Ascending aorta (tissue), 2 donors: ENCODE data around the gene HPN. TPM values are rescaled to one million over a fixed set of nuclear protein-coding genes. Genes with fewer than 3 reads are reported as not detected.

Experiments
- DNase-seq, 2 donors: peaks; one replicate each; pipeline ENCODE4 v3.0.0-alpha.2; 2019; ENCODE audit warnings: low spot score in 2 of 2
- H3K27ac ChIP-seq, 2 donors: fragments of 200-600 bp; sonication (generic); one replicate each; pipeline ENCODE4 v1.5.1; 2016 to 2017; ENCODE audit warnings: mild to moderate bottlenecking in 1 of 2
- H3K27me3 ChIP-seq: fragments of 200-600 bp; sonication (generic); one replicate; pipeline ENCODE4 v1.5.1; 2017
- H3K36me3 ChIP-seq, 2 donors: fragments of 200-600 bp; sonication (generic); one replicate each; pipeline ENCODE4 v1.5.1; 2016
- H3K4me1 ChIP-seq, 2 donors: fragments of 200-600 bp; sonication (generic); one replicate each; pipeline ENCODE4 v1.5.1; 2016 to 2017; ENCODE audit warnings: mild to moderate bottlenecking in 1 of 2
- H3K4me3 ChIP-seq, 2 donors: fragments of 200-600 bp; sonication (generic); one replicate each; pipeline ENCODE4 v1.5.1; 2016 to 2017; ENCODE audit warnings: mild to moderate bottlenecking in 1 of 2
- H3K9me3 ChIP-seq, 2 donors: fragments of 200-600 bp; sonication (generic); one replicate each; pipeline ENCODE4 v1.5.1; 2016
- CTCF ChIP-seq, 3 experiments: fragments of 200-600 bp in 2 of 3; fragments of 450-650 bp in 1 of 3; sonication (generic) in 2 of 3; IDR thresholded peaks; one replicate each; pipeline ENCODE4 v1.5.1; 2016 to 2019; ENCODE audit warnings: antibody characterized with exemption in 3 of 3, mild to moderate bottlenecking in 1 of 3, moderate library complexity in 1 of 3
- intact Hi-C: fragments of 100-400 bp; cut with DNase I; formaldehyde crosslinking; loops from one replicate; pipeline ENCODE4 v1.15.1; 2023
- total RNA-seq: library from RNA; depleted of rRNA; stranded (reverse); fragments of >200 nt; gene quantifications from one replicate; pipeline ENCODE4 v1.1.0, GENCODE V29; 2016

The HPN gene
- total RNA-seq, 1 donor from 2014 or later: 0.85 TPM

- Histone ChIP-seq H3K4me3 (no peak overlapping the region), H3K9me3 (no peaks in the 10 kb centered on the region), H3K27me3 (no peaks in the 10 kb centered on the region), H3K27ac (no peak overlapping the region), H3K36me3 (peaks cover 78 to 90% of the 10 kb centered on the region in 2 donors), H3K4me1 (peaks cover 0 to 4% of the 10 kb centered on the region in 2 donors)
- no peak for DNase-seq
- intact Hi-C loops: no loop called here
- TF ChIP-seq CTCF (IDR thresholded peaks at IDR 0.05): no peak
Measured at GRCh38 chr19:35017507-35017906, 24.0 kb upstream of the HPN start.

- intact Hi-C loops: no loop called here
- no peaks in the 10 kb centered on the region for H3K9me3 ChIP-seq
- H3K4me1 ChIP-seq: no peaks in the 10 kb centered on the region
- no peak overlapping the region for H3K4me3 ChIP-seq
- no peak for TF ChIP-seq CTCF (IDR thresholded peaks at IDR 0.05)
- no peaks in the 10 kb centered on the region for H3K27me3 ChIP-seq
- H3K36me3 ChIP-seq: peaks cover 87 to 99% of the 10 kb centered on the region in 2 donors
- DNase-seq: no peak
- H3K27ac ChIP-seq: no peak overlapping the region
Measured at GRCh38 chr19:35018379-35018778, 23.1 kb upstream of the HPN start.

GRCh38 chr19:35019144-35019543 lies 22.4 kb upstream of the HPN start:
- H3K36me3 ChIP-seq: peaks cover 93 to 100% of the 10 kb centered on the region in 2 donors
- TF ChIP-seq CTCF (IDR thresholded peaks at IDR 0.05): no peak
- no peak for DNase-seq
- H3K27ac ChIP-seq: no peak overlapping the region
- intact Hi-C loops: no loop called here
- H3K9me3 ChIP-seq: no peaks in the 10 kb centered on the region
- no peaks in the 10 kb centered on the region for H3K27me3 ChIP-seq
- no peak overlapping the region for H3K4me3 ChIP-seq
- no peaks in the 10 kb centered on the region for H3K4me1 ChIP-seq

- no peaks in the 10 kb centered on the region for H3K4me1 ChIP-seq
- no peaks in the 10 kb centered on the region for H3K9me3 ChIP-seq
- H3K36me3 ChIP-seq: peaks cover 95 to 98% of the 10 kb centered on the region in 2 donors
- no peak overlapping the region for H3K4me3 ChIP-seq
- intact Hi-C loops: no loop called here
- TF ChIP-seq CTCF (IDR thresholded peaks at IDR 0.05): no peak
- H3K27me3 ChIP-seq: no peaks in the 10 kb centered on the region
- DNase-seq: no peak
- no peak overlapping the region for H3K27ac ChIP-seq
Measured at GRCh38 chr19:35021016-35021415, 20.5 kb upstream of the HPN start.

- no peaks in the 10 kb centered on the region for H3K27me3 ChIP-seq
- peaks cover 95 to 98% of the 10 kb centered on the region in 2 donors for H3K36me3 ChIP-seq
- TF ChIP-seq CTCF (IDR thresholded peaks at IDR 0.05): no peak
- H3K9me3 ChIP-seq: no peaks in the 10 kb centered on the region
- intact Hi-C loops: no loop called here
- no peak overlapping the region for H3K4me3 ChIP-seq
- H3K27ac ChIP-seq: no peak overlapping the region
- H3K4me1 ChIP-seq: no peaks in the 10 kb centered on the region
- DNase-seq: no peak
Measured at GRCh38 chr19:35021596-35021995, 19.9 kb upstream of the HPN start.

- intact Hi-C loops: no loop called here
- no peaks in the 10 kb centered on the region for H3K27me3 ChIP-seq
Measured at GRCh38 chr19:35022460-35022859, 19.1 kb upstream of the HPN start.

More at GRCh38 chr19:35022460-35022859, 19.1 kb upstream of the HPN start:
- peaks cover 90 to 93% of the 10 kb centered on the region in 2 donors for H3K36me3 ChIP-seq
- no peak overlapping the region for H3K4me3 ChIP-seq
- H3K4me1 ChIP-seq: no peaks in the 10 kb centered on the region
- H3K9me3 ChIP-seq: no peaks in the 10 kb centered on the region
- no peak overlapping the region for H3K27ac ChIP-seq
- no peak for TF ChIP-seq CTCF (IDR thresholded peaks at IDR 0.05)
- DNase-seq: no peak
